Keratinocyte (primary cell): ENCODE results near the gene TCF20.

Experiments used
- CTCF ChIP-seq, 3 experiments: IDR thresholded peaks in 1 of 3; conservative IDR thresholded peaks in 1 of 3; optimal IDR thresholded peaks in 1 of 3; 2 replicates in 2 of 3; 3 replicates in 1 of 3; pipeline versions ENCODE3 to v1.5.1; 2011; ENCODE audit warnings: low read length in 3 of 3, mild to moderate bottlenecking in 3 of 3, moderate library complexity in 2 of 3, control low read depth in 1 of 3, inconsistent platforms in 1 of 3; ENCODE audit not compliant: insufficient read depth in 2 of 3; ENCODE audit errors: extremely low read depth in 1 of 3
- EZH2 ChIP-seq: IDR thresholded peaks from one replicate; pipeline ENCODE4 v1.6.1; 2012; ENCODE audit warnings: inconsistent platforms, mild to moderate bottlenecking, low read length, moderate library complexity

GRCh38 chr22:42306010-42306409 lies 35.6 kb upstream of the TCF20 start:
- TF ChIP-seq CTCF (optimal IDR thresholded peaks at IDR 0.05 in 1 of 3, IDR thresholded peaks at IDR 0.05 in 1 of 3, conservative IDR thresholded peaks at IDR 0.05 in 1 of 3; ENCODE audit: extremely low read depth in 1 of 3, insufficient read depth in 2 of 3, low read length in 3 of 3) (no peak), EZH2 (no peak)
